Right cardiac atrium (tissue), 5 donors: ENCODE results near the gene ZDHHC19. TPM values are rescaled to one million over a fixed set of nuclear protein-coding genes. Genes with fewer than 3 reads are reported as not detected.
A peak's percentile ranks its signal among the peaks of the same experiment; 100 is the strongest.
"Not testable (repeated sequence)": the region's sequence is repeated elsewhere in the genome, so short reads cannot be mapped to it uniquely, and the experiment has no call there.

Experiments used
- ATAC-seq, 2 donors: fragments of 200-7000 bp; cut with Tn5 transposase; one replicate each; pipeline versions ENCODE4 v1.8.0 to v1.9.1; 2020; ENCODE audit warnings: moderate library complexity in 2 of 2, mild to moderate bottlenecking in 1 of 2
- DNase-seq, 3 donors: peaks; one replicate each; pipeline ENCODE4 v3.0.0-alpha.2; 2020
- H3K27ac ChIP-seq: one replicate; pipeline ENCODE4 v1.5.1; 2013; ENCODE audit warnings: mild to moderate bottlenecking, low read length, control low read depth, moderate library complexity
- H3K27me3 ChIP-seq: one replicate; pipeline ENCODE4 v1.6.1; 2013; ENCODE audit not compliant: control insufficient read depth, insufficient read depth
- H3K4me1 ChIP-seq: one replicate; pipeline ENCODE4 v1.6.1; 2013; ENCODE audit warnings: low read length; ENCODE audit not compliant: control insufficient read depth, insufficient read depth
- H3K4me3 ChIP-seq: one replicate; pipeline ENCODE4 v1.5.1; 2013; ENCODE audit warnings: low read length, control low read depth
- H3K9me3 ChIP-seq: one replicate; pipeline ENCODE4 v1.6.1; 2013; ENCODE audit warnings: low read length; ENCODE audit not compliant: control insufficient read depth
- WGBS: extraction: QIAGEN DNeasy Blood & Tissue Kit; methylation state at CpG from one replicate; pipeline ENCODE4 v1.1.7; 2013; 5-methylcytosine and 5-hydroxymethylcytosine counted together
- intact Hi-C, 4 donors: fragments of 100-400 bp; cut with DNase I; formaldehyde crosslinking; loops; one replicate each; pipeline versions ENCODE4 v1.11.0 to v1.14.0; 2022 to 2023
- polyA plus RNA-seq: library from polyadenylated mRNA; stranded (reverse); fragments of 200-250 nt; gene quantifications from one replicate; pipeline ENCODE4 v1.2.3, GENCODE V29; 2013
- total RNA-seq, 4 donors: library from RNA; stranded (reverse); fragmentation: NEBNext Ultra II Directional; extraction: Animal tissue kit (Norgen Biotek cat#: 25700); gene quantifications; one replicate each; pipeline ENCODE4 v1.2.1, GENCODE V29; 2021
- donor health status: healthy with polysubstance abuse.
- donor health status: DM: no; HTN: yes; CAD: no.
- donor health status: DM: no; HTN: no; CAD: no.
- donor health status: DM: no; HTN: yes; CAD: no; lungs with severe emphysema.
- donor health status: DM: yes; HTN: yes; CAD: no.

Gene ZDHHC19
- total and polyA plus RNA-seq, 5 donors: 1.9 TPM; not detected in 4

DNA sequence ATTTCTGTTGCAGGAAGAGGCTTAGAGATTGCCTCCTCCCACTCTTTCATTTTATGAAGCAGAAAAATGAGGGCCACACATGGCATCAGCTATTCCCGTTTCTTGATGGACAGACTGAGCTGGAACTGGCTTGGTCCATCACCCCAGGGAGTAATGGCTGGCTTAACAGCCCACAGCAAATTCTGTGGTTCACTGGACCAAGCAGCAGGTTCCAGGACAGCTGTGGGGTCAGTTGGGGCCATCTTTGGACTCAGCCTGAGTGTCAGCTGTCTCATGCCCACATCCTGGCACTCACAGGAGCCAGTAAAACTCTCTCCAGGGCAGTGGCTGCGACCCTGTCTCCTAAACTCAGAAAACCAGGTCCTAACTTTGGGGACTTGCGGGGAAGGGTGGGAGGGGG is 36.5 kb downstream of the ZDHHC19 start:
- WGBS: 81% methylated on average over 3 of the region's 3 CpGs
- intact Hi-C loops: no loop called here
- Histone ChIP-seq H3K9me3 (no peaks in the 10 kb centered on the region), H3K27me3 (no peaks in the 10 kb centered on the region), H3K4me3 (no peak overlapping the region), H3K4me1 (no peaks in the 10 kb centered on the region), H3K27ac (no peak overlapping the region)
- DNase-seq (no peak), ATAC-seq (no peak)

DNA sequence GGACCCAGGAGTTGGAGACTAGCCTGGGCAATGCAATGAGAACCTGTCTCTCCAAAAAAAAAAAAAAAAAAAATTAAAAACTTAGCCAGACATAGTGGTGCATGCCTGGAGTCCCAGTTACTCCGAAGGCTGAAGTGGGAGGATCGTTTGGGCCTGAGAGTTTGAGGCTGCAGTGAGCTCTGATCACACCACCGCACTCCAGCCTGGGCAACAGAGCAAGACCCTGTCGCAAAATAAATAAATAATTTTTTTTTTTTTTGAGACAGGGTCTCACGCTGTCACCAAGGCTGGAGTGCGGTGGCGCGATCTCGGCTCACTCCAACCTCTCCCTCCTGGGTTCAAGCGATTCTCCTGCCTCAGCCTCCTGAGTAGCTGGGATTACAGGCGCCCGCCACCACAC is 40.9 kb downstream of the ZDHHC19 start:
- peak in 1 of 3 donors; percentile 15 for DNase-seq
- H3K4me1 ChIP-seq, intact Hi-C loops, H3K4me3 ChIP-seq, H3K9me3 ChIP-seq, ATAC-seq, H3K27me3 ChIP-seq, H3K27ac ChIP-seq: not testable (repeated sequence)
- 95% methylated on average over 12 of the region's 12 CpGs for WGBS

DNA sequence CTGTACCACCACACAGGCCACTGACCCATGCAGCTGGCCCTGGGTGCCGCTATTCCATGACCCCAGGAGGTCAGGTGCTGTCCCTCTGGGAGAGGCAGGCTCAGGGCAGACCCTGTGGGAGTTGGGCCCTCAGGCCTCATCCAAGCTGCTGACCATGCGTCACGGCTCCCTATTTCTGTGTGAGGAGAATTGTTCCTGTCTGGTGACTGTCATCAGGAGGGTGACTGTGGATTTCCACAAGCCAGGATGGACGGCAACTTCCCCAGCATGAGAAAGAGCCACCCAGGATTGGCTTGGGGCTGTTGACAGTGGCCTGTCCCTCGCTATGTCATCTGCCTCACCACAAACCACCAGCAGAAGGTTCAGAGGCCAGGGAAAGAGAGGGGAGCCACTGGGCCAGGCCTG is 41.4 kb downstream of the ZDHHC19 start:
- no peak for ATAC-seq
- no peak overlapping the region for H3K27ac ChIP-seq
- no peaks in the 10 kb centered on the region for H3K4me1 ChIP-seq
- WGBS: 82% methylated on average over 5 of the region's 5 CpGs
- H3K4me3 ChIP-seq: no peak overlapping the region
- intact Hi-C loops: no loop called here
- H3K27me3 ChIP-seq: no peaks in the 10 kb centered on the region
- DNase-seq: no peak
- no peaks in the 10 kb centered on the region for H3K9me3 ChIP-seq

DNA sequence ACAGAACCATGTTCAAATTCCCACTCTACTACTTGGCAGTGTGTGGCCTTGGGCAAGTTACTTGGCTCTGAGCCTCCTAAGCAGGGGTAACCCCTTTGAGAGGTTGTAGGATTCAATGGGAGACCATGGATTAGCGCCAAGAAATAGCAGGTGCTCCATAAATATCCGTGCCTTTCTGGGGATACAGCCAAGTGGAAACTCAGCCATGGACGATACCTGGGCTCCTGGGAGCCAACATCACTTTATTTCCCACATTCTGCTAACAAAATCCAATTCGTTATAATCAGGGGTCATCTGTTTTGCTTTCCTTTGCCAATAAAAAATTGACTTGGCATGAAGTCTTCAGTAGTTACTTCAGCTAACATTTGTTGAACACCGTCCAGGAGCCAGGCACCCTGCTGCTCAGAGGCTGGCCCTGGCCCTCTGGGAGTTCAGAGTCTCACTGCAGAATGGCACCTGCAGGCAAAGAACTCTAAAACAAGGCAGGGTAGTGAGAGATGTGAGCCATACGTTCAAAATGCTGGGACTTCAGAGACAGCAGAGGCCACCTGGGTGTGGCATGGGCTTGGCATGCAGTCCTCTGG is 42.3 kb downstream of the ZDHHC19 start:
- intact Hi-C loops: no loop called here
- H3K27ac ChIP-seq: no peak overlapping the region
- no peaks in the 10 kb centered on the region for H3K9me3 ChIP-seq
- DNase-seq (no peak), ATAC-seq (no peak)
- no peaks in the 10 kb centered on the region for H3K4me1 ChIP-seq
- 55% methylated on average over 6 of the region's 6 CpGs for WGBS
- H3K27me3 ChIP-seq: no peaks in the 10 kb centered on the region
- no peak overlapping the region for H3K4me3 ChIP-seq

DNA sequence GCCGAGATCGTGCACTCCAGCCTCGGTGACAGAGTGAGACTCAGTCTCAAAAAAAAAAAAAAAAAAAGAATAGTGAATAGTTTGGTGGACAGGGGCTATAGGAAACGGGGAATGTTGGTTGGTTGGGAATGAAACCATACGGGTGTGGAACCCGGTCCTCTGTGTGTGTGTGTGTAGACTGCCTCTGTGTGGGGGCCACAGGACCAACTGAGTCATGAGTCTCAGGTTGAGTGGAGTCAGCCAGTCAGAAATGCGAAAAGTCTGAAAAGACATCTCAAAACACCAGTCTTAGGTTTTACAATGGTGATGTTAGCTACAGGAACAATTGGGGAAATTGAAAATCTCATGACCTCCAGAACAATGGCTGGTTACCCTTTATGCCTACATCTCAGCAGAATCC is 44.5 kb downstream of the ZDHHC19 start:
- Histone ChIP-seq H3K4me1 (peaks cover 2% of the 10 kb centered on the region), H3K27ac (no peak overlapping the region), H3K9me3 (no peaks in the 10 kb centered on the region), H3K4me3 (no peak overlapping the region), H3K27me3 (no peaks in the 10 kb centered on the region)
- ATAC-seq (no peak), DNase-seq (no peak)
- intact Hi-C loops: no loop called here
- WGBS: 92% methylated on average over 7 of the region's 7 CpGs

DNA sequence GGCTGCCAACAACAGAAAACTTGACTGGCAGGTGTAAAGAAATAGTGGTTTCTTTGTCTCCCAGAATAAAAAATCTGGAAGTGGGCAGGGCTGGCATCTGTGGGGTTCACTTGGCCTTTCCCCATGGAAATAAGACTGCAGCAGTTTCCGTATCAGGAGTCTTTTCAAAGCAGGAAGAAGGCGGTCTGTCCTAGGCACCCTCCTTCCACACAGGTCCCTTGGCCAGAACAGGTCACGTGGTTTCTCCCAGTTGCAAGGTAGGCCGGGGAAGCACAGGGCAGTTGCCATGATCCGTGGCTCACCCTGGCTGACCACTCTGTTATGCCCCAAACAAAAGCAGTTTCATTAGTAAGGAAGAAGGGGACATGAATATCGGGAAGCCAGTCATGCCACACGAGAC is 45.4 kb downstream of the ZDHHC19 start:
- ATAC-seq: no peak

DNA sequence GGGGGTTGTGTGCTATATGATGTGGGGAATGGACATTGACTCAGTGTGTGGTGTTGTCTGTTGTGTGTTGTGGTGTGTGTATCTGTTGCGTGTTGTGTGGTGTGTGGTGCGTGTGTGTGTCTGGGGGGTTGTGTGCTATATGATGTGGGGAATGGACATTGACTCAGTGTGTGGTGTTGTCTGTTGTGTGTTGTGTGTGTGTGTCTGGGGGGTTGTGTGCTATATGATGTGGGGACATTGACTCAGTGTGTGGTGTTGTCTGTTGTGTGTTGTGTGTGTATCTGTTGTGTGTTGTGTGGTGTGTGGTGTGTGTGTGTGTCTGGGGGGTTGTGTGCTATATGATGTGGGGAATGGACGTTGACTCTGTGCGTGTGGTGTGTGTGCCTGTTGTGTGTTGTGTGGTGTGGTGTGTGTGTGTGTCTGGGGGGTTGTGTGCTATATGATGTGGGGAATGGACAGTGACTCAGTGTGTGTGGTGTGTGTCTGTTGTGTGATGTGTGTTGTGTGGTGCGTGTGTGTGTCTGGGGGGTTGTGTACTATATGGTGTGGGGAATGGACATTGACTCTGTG is 46.1 kb downstream of the ZDHHC19 start:
- H3K27ac ChIP-seq: not testable (repeated sequence)

More for the DNA sequence above, 45.4 kb downstream of the ZDHHC19 start:
- Histone ChIP-seq H3K9me3 (no peaks in the 10 kb centered on the region), H3K4me3 (no peak overlapping the region), H3K27me3 (no peaks in the 10 kb centered on the region), H3K4me1 (peaks cover 2% of the 10 kb centered on the region), H3K27ac (no peak overlapping the region)
- no peak for DNase-seq
- WGBS: 71% methylated on average over 7 of the region's 7 CpGs
- intact Hi-C loops: no loop called here

DNA sequence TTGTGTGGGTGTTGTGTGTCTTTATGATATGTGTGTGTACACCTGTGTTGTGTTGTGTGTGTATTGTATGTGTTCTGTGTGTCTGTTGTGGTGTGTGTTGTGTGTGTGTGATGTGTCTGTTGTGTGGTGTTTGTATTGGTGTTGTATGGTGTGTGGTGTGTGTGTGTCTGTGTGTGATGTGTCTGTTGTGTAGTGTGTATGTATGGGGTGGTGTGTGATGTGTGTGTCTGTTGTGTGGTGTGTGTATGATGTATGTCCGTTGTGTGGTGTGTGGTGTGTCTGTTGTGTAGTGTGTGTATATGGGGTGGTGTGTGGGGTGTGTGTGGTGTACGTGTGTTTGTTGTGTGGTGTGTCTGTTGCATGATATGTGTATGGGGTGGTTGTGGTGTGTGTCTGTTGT is 46.6 kb downstream of the ZDHHC19 start:
- H3K4me3 ChIP-seq: peak overlapping the region; percentile 2
- H3K27ac ChIP-seq: peak overlapping the region; percentile 7
- no peak for DNase-seq
- no peaks in the 10 kb centered on the region for H3K27me3 ChIP-seq
- intact Hi-C loops: no loop called here
- no peak for ATAC-seq
- 92% methylated on average over 2 of the region's 2 CpGs for WGBS
- H3K9me3 ChIP-seq: no peaks in the 10 kb centered on the region
- peaks cover 2% of the 10 kb centered on the region for H3K4me1 ChIP-seq

More for the DNA sequence above, 46.1 kb downstream of the ZDHHC19 start:
- H3K4me1 ChIP-seq, intact Hi-C loops, DNase-seq, H3K4me3 ChIP-seq, H3K27me3 ChIP-seq, H3K9me3 ChIP-seq, ATAC-seq: not testable (repeated sequence)
- 89% methylated on average over 5 of the region's 5 CpGs for WGBS

DNA sequence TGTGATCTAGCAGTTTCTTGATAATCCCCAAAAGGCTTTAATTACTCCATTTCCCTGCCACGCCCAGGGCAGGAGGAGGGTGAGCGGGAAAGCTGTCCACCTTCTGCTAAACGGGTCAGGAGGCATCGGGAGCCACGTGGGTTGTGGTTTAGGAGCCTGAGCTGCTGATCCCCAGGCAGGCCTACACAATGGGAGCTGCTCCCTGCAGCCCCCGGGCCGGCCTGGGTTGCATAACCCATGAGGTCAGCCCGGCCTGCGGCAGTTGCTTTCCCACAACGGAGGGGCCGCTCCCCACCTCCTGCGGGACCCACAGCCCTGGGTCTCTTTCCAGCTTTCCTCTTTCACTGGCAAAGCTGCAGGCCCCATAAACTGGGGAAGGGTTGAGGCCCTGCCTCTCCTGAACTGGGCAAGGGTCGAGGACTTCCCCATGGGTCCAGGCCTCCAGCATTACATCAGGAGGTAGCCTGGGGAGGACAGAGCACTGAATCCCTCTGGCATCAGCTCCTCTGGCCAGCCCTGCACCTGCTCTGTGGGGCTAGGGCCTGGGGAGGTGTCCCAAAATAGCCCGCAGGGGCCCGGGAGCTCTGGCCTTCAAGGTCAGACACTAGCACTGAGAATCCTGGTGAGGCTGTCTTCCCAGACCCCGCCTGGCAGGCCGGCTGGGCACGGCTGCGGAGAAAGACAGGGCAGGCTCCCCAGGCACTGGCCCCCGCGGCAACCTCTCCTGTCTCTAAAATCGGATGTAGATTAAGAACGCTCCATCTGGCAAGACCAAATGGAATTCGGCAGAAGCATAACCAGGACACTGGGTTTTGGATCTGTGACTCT is 47.3 kb downstream of the ZDHHC19 start:
- Histone ChIP-seq H3K27me3 (no peaks in the 10 kb centered on the region), H3K9me3 (no peaks in the 10 kb centered on the region), H3K4me3 (peak overlapping the region; percentile 2), H3K27ac (peak overlapping the region; percentile 6), H3K4me1 (peaks cover 2% of the 10 kb centered on the region)
- intact Hi-C loops: no loop called here
- WGBS: 55% methylated on average over 24 of the region's 24 CpGs
- ATAC-seq (peak; percentile 56 to 67), DNase-seq (peak; percentile 28 to 76 (median 73))

DNA sequence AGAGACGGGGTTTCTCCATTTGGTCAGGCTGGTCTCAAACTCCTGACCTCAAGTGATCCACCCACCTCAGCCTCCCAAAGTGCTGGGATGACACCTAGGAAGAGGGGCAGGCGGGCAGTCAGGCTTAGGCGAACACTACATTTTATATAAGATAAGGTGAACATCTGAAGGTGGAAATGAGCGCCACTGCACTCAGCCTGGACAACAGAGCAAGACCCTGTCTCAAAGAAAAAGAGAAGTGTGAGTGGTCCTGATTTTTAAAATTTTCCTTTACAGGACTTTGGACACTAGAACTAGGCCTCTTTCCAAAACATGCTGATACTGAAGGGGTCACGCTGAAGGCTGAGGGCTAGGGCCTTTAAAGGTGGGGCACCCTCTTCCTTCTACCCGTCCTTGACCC is 48.0 kb downstream of the ZDHHC19 start:
- DNase-seq (no peak), ATAC-seq (no peak)
- Histone ChIP-seq H3K4me1 (peaks cover 2% of the 10 kb centered on the region), H3K27ac (no peak overlapping the region), H3K9me3 (no peaks in the 10 kb centered on the region), H3K27me3 (no peaks in the 10 kb centered on the region), H3K4me3 (no peak overlapping the region)
- intact Hi-C loops: no loop called here
- WGBS: 93% methylated on average over 6 of the region's 6 CpGs

DNA sequence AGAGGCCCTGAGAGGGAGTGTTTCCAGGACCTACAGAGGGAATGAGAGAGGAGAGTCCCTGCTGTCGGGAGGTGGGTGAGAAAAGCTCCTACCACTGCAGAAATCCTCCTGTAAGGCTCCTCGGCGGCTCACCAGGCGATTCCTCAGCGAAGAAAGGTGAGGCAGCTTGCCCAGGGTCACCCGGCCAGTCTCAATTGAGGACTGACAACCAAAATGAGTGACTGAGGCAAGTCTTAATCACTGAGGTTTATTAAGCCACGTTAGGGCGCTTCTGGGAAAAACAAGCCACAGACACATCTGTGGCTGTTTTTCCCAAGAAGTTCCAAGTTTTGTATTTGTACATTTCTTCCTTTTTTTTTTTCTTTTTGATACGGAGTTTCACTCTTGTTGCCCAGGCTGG is 48.5 kb downstream of the ZDHHC19 start:
- intact Hi-C loops: no loop called here
- WGBS: 84% methylated on average over 9 of the region's 9 CpGs
- no peaks in the 10 kb centered on the region for H3K9me3 ChIP-seq
- ATAC-seq (no peak), DNase-seq (no peak)
- no peak overlapping the region for H3K27ac ChIP-seq
- H3K4me1 ChIP-seq: peaks cover 2% of the 10 kb centered on the region
- H3K27me3 ChIP-seq: no peaks in the 10 kb centered on the region
- H3K4me3 ChIP-seq: no peak overlapping the region
